SK-N-DZ (cell line): ENCODE results near the gene AURKA. TPM values are rescaled to one million over a fixed set of nuclear protein-coding genes. Genes with fewer than 3 reads are reported as not detected.

Experiments
- DNase-seq: peaks from one replicate; pipeline ENCODE4 v3.0.0-alpha.2; 2015; ENCODE audit warnings: low spot score
- polyA plus RNA-seq, 2 experiments: library from polyadenylated mRNA; depleted of rRNA; stranded (reverse); fragments of >200 nt; gene quantifications; 2 replicates each; pipeline ENCODE4 v1.2.3, GENCODE V29; 2014

The AURKA gene
- 157 and 162 TPM in 2 replicates for polyA plus RNA-seq (2014; cell fraction: cytosol; rRNA removed)
- 74.6 and 82.9 TPM in 2 replicates for polyA plus RNA-seq (2014; cell fraction: nucleus; rRNA removed)

DNA sequence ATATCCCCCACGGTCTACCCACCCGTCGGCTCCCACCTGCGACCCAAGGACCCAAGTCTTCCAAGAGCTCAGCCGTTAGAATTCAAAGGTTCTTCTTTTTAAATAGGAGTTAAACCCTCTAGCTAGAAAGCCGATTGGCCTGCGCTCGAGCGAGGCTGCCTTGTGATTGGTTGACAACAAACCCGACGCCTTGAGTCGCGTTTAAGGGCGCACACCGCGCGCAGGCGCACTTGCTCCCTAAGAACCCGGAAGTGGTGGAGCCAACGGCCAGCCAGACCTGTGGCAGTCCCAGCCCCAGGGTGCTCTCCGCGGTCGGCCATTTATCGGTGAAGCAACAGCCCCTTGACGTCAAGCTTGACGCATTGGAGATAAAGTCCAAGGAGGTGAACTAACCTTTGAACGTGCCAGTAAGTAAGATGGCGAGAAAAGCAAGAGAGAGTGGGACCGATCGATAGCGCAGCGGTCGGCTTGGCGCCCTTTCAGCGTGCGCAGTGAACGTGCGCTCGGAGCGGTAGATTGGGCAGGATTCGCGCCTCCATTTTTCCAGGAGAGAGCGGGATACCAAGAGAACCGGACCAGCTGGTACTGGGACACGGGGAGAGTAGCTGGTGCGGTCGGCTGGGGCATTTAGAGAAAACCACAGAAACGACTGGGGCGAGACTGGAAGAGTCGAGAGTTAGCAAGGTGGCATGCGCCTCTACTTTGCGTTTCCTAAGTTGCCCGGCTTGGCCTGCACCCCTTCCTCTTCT, at the start of gene AURKA, which contains the start of gene CSTF1:
TSS of gene AURKA (minus strand) at position 84 of the 749 bp plus-strand sequence. CDS start 4,018 bp downstream, outside the sequence.
TSS of gene CSTF1 (plus strand) at position 514 of the 749 bp plus-strand sequence. CDS start 2,908 bp downstream, outside the sequence.
- DNase-seq, result peak; percentile 100

DNA sequence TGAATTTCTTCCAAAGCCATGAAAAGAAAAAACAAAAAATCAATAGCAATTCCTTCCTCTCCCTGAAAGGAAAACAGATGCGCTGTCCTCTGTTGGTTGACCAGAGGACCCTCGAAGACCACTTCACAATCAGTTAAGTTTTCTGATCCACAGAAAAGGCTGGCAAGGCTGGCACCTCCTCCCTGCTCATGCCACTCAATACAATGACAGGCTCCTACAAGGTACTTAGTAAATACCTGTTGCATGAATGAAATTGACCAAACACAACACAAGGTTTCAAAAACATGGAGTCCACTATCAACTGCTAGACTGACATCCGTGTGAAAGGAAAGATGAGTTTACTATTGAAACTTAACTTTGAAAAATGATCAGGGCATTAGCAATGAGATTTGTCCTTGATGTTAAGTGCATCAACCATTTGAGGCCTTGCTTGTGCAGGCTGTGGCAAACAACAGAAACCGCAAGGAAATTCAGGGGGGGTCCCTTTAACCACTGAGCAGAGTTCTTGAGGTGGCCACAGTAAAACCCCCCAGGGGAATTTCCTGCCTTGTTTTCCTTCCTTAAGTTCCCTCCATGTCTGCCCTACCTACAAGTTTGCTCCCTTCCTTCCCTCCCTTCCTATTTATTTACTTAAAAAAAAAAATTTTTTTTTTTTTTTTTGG, 48.5 kb upstream of the AURKA start:
- DNase-seq, result no peak

DNA sequence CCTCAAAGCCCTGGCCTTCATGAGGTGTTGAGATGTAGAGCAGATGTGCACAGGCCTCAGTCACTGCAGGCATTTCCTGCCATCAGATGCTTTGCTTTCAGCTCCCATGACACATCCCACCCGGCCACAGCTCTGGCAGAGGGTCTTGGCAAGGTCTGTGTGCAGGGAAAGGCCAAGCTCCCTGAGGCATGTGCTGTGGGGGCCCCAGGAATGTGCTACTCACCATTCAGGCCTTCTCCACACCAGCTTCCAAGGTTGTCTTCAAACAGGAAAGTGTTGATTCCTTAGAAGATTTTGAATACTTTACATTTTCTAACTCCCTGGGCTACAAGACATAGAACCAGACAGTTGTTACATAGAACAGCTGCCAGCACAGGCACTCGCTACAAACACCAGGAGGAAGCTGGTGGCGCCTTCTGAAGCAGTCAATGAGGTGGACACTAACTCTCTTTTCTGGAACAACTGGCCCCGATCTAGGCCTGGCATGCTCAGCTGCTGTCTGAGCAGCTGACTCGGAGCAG, 47.8 kb upstream of the AURKA start:
- no peak for DNase-seq

DNA sequence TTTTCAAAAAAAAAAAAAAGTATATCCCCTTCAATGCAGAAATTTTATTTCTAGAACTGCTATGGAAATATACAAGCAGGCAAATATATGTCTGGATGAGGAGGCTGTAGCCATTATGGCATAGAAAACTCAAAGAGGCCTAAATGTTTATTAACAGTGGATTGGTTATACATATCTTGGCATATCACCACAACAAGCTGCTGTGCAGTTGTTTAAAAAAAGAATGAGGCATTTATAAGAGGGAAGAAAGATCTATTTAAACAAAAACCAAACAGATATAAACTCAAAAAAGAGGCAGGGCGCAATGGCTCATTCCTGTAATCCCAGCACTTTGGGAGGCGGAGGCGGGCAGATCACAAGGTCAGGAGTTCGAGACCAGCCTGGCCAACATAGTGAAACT, 46.3 kb upstream of the AURKA start:
- DNase-seq, result no peak

DNA sequence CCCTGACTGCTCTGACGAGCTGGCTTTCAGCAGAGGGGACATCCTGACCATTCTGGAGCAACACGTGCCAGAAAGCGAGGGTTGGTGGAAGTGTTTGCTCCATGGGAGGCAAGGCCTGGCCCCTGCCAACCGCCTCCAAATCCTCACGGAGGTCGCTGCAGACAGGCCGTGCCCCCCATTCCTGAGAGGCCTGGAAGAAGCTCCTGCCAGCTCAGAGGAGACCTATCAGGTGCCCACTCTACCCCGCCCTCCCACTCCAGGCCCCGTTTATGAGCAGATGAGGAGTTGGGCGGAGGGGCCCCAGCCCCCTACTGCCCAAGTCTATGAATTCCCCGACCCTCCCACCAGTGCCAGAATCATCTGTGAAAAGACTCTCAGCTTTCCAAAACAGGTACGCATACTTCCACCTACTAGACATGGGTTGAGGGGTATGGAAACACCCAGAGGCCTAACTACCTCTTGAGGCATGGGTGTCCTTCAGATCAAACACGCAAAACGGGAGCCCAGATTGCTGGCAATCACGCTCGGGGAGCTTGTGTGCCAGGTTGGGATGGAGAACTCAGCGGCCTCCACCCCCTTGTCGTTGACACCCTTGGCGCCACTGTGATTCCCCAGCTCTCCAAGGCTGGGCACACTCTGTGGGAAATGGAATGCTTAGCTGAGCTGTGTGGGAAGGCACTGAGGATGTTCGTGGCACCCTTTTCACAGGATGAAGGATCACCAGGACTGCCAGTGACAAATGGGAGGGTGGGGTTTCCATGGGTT, 45.4 kb upstream of the AURKA start:
- no peak for DNase-seq

DNA sequence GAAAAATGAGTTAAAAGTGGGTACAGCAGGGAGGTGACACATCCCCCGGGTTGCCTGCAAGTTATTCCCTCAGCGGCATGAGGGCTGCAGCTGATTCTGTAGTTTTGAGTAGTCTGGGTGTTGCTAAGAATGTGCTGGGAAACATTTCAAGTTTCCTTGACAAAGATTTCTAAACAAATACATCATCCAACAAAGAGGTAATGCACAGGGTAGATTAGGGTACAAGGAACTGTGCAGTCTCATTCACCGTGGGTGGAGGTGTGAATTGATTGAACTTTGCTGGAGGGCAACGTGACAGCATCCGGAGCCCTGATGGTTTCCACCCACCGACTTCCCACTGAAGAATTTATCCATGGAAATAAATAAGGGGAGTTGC, 41.9 kb upstream of the AURKA start:
- no peak for DNase-seq

DNA sequence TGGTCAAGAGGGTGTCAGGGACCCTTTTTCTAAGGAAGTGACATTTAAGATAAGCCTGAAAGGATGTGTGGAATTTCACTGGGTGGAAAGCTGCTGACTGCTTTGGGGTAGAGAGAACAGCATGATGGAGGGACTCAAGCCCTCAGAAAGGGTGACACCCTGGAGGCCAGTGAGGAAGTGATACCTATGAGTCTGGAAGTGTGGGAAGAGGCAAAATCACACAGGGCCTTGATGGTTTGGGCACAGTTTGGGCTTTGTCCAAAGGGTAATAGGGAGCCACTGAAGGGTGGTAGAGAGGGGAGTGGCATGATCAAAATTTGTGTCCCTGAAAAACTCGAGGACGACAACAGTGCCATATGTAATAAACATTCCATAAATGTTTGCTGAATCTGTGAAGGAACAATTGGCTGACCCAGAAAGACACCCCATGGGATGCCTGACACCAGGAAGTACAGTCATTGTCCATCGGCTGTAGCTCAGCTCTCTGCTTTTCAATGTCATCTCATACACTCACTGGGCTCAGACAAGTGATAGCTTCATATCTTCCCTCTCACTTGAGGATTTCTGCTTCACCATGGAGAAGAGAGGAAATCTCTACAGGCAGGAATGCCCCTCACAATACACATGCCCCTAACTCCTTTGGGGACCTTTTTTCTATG, 41.3 kb upstream of the AURKA start:
- DNase-seq, result no peak

DNA sequence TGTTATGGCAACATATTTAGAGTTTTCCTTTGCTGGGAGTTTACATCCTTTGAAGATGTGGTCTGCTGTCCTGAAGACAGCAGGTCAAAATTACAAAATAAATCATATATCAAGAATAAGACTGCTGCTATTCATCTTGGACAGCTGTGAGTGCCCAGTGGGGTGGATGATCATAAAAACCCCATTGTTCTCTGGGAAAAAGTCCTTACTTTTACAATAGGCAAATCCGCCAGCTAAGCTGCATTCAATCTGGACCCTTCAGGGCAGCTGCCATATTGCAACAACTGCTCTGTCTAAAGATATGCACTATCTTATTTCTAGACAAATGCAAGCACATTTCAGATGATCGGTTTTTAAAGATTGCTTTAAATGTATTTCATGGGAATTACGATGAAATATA, 39.5 kb upstream of the AURKA start:
- DNase-seq, result no peak

DNA sequence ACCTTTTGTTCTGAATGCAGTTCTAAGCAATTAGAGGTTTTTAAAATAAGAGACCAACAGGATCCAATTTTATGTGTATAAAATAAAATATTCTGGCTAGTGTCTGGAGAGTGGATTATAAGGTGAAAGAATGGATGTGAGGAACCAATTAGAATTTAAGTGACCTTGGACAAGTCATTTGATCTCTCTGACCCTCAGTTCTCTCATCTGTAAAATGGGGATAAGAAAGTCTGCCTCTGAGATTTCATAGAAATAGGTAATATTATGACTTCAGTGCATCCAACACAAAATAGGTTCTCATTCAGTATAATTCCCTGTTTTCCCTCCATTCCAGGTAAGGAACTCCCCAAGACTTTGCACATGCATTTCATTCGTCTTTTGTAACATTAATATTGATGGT, 38.9 kb upstream of the AURKA start:
- DNase-seq, result no peak

DNA sequence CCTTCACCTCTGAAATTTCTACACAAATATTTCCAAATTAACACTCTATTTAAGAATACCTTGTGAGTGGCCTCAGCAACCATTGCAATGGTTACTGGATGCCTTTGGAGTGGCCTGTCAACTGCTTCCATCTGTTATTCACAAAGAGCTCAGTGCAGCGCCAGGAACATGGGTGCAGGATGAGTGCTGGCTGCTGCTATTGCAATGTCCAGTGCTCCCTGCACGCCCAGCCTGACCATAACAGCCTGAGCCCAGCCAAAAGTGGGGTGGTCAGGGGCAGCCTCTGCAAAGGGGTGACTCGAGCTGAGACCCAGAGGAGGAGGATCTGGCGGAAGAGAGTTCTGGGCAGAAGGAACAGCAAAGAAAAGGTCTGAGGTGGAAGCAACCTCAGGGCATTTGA, 38.4 kb upstream of the AURKA start:
- no peak for DNase-seq

DNA sequence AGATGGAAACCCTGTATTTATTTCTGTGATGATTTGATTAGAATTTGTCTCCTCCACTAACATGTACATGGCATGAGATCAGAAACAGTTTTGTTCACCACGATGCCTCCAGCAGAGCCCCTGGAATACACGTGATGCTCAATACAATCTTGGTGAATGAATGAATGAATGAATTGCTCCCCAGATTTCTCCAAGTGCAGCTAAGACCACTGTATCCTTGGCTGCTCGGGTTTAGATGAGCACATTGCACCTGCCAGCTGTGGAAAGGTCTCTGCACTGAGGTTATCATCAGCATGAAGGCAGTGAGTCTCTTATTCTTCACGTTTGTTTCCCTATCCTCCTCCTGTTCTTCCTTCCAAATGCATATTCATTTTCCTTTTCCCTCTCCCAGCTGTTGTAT, 37.9 kb upstream of the AURKA start:
- DNase-seq, result no peak

DNA sequence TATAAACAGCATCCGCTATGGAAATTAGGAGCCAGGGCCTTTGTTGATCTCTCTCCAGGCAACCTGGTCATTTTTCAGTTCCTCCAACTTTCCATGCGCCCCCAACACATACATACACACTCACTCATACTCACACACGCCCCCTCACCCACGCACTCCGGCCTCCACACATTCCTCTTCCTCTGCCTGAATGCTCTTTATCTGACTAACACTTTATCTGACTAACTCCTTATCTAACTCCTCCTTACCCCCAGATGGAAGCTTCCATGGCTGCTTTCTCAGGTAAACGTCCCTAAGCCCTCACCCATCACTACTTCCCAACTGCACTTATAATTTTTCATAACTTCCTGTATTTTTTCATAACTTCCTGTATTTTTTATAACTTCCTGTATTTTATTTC, 37.5 kb upstream of the AURKA start:
- DNase-seq, result no peak

DNA sequence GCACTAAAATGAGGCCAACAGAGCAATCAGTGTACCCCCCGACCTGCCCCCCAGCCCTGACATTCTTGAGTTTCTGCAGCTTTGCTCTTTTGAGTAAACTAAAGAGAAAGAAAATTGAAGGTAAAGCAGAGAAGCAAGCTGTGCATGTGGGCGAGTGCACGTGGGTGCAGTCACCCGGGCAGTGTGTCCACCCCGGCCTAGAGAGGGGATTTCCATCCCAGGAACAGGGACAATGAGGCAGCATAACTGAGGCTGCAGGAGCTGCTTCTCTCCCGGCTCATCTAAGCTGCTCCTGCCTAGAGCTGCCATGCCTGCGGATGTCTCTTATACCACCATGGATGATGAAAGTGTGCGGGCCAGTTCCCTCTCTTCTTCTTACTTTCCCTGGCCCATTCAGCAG, 36.9 kb upstream of the AURKA start:
- DNase-seq, result no peak

DNA sequence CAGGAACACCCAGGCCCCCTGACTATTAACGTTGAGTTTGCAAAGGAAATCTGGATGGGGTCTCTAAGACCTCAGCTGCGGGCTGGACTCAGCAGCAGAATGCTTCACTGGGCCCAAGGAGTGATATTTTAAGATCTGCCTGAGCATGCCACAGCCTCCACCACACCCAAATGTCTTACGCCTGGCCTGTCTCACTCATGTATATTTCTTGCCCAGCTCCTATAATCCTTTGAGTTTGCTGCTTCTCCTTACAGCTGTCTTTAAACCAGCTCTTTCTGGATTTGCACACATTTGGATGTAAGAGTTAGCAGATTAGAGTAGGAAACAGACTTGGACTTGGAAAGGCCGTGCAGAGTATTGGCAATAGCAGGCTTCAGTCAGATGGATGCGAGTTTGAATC, 36.4 kb upstream of the AURKA start:
- DNase-seq, result no peak

DNA sequence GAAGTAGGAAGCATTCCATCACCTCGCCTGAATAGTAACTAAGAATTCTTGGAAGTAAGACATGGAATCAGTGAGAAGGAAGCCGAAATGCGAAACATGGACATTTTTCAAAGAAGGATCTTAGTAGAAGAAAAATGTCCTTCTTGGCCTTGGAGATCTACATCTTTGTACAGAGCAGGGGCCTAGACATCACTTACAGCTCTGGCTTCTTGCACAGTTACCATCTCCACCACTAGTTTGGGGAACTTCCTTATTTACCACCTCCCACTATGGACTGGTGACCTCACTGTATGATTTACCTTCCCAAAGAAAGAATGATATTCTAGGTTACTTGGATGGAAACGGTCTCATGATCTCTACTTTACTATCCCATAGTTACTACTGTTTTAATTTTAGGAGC, 35.8 kb upstream of the AURKA start:
- no peak for DNase-seq

DNA sequence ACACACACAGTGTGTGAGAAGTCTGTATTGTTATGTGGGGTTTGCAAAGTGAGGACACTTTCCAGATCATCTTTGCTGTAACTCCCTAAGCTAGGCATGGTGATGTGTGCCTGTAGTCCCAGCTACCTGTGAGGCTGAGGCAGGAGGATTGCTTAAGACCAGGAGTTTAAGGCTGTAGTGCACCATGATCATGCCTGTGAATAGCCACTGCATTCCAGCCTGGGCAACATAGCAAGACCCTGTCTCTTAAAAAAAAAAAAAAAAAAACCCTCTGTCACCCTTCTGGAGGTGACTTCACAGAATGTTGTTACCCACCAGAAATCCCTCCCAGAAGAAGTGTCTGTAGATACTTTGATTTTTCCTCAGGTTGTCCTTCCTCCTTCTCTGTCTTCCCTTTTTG, 34.9 kb upstream of the AURKA start:
- no peak for DNase-seq

DNA sequence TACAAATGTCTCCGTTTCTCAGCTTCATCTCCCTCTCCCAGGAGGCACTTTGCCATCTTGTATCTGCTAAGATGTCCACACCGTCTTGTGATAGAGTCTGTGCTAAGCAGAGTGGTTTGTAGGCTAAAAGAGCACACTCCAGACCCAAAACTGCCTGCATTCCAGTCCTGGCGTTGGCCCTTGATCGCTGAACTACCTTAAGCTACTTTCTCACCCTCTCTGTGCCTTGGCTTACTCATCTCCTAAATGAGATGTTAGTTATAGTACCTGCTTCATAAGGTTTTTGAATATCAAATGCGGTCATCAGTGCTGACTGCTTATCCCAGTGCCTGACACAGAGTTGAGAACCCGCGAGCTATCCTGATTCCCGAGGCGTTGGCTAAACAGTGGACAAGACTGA, 34.0 kb upstream of the AURKA start:
- no peak for DNase-seq

DNA sequence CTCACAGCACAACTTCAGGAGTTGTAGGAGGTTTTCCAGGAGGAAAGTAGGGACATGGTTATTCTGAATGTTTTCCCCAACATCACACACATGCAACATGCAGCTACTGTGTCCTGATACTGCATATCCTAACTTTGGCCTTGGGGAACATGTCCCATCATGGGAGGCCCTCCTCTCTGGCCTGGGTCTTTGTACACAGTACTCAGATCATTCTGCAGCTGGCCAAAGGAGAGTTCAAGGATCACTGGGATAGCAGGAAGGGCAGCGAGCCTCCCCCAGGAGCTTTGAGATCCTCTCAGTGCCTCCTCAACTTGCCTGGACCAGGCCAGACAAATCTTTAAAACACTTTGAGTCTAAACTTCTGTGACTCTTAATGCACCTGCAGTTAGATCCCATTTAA, 32.9 kb upstream of the AURKA start:
- no peak for DNase-seq

DNA sequence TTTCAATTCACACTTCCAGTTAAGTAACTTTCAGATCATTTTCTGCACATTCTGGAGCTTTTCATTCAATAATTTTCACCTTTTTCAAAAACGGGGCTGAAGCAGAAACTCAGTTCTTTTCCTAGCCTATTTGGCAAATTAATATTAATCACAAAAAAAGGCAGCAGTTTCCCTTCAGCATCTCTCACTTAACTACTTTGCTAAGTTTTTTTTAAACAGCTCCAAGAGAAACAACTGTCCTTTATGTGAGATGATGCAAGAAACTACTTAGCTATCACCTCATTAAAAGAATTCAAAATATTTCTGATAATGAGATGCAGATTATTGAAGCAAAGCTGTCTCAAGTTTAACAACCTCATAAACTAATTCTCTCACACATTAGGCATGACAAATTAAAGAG, 31.9 kb upstream of the AURKA start:
- no peak for DNase-seq

DNA sequence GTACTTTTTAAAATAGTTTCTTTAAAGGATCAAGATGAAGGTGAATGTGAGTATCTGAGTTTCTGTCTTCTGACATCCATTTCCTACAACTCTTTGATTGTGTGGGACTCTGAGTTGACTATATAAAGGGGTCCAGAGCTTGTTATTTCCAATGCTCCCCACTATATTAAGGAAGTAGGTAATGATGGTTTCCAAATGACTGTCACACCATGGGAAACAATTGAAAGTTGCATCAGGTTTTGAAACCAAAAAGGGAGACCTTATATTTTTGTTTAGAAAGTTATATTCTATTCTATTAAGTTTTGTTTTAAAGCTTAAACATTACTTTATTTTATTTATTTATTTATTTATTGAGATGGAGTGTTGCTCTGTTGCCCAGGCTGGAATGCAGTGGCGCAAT, 31.2 kb upstream of the AURKA start:
- no peak for DNase-seq

DNA sequence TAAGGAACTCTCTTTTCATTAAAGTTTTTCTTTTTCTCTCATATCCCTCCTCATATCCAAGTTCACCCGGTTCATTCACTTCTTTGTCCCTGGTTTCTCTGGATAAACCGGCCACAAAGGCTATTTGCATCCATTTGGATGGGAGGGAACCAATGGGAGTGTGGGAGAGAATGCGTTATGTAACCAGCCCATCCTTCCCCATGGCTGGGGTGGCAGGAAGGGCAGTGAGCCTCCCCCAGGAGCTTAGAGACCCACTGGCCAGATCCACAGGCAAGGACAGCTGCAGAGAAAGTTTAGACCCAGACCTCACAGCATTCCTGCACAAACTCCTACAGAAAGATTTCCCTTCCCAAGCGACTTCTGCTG, 30.8 kb upstream of the AURKA start:
- DNase-seq, result no peak
